Spleen (tissue), 11 donors: ENCODE measurements around the gene OR5H6. TPM values are rescaled to one million over a fixed set of nuclear protein-coding genes. Genes with fewer than 3 reads are reported as not detected.

Experiments
- DNase-seq: peaks from one replicate; pipeline ENCODE4 v3.0.0-alpha.2; 2020
- H3K27ac ChIP-seq, 8 donors: fragments of 200-600 bp; sonication (generic) in 7 of 8; 1 replicate in 4 of 8; 2 replicates in 4 of 8; pipeline versions ENCODE4 v1.5.0 to v1.8.0; 2016 to 2021; ENCODE audit warnings: inconsistent platforms in 4 of 8, mild to moderate bottlenecking in 4 of 8, moderate library complexity in 1 of 8
- H3K27me3 ChIP-seq, 7 donors: fragments of 200-600 bp; sonication (generic) in 6 of 7; replicated peaks in 1 of 7; 1 replicate in 4 of 7; 2 replicates in 3 of 7; pipeline versions ENCODE4 v1.5.0 to v1.8.0; 2016 to 2021; ENCODE audit warnings: inconsistent platforms in 3 of 7, mild to moderate bottlenecking in 1 of 7
- H3K36me3 ChIP-seq, 6 donors: fragments of 200-600 bp; sonication (generic) in 5 of 6; 1 replicate in 4 of 6; 2 replicates in 2 of 6; pipeline versions ENCODE4 v1.5.0 to v1.8.0; 2016 to 2021; ENCODE audit warnings: inconsistent platforms in 2 of 6
- H3K4me1 ChIP-seq, 6 donors: fragments of 200-600 bp; sonication (generic) in 5 of 6; 1 replicate in 3 of 6; 2 replicates in 3 of 6; pipeline versions ENCODE4 v1.5.0 to v1.8.0; 2016 to 2021; ENCODE audit warnings: inconsistent platforms in 3 of 6
- H3K4me3 ChIP-seq, 8 donors: fragments of 200-600 bp; sonication (generic) in 7 of 8; 1 replicate in 4 of 8; 2 replicates in 4 of 8; pipeline versions ENCODE4 v1.5.0 to v1.8.0; 2016 to 2021; ENCODE audit warnings: inconsistent platforms in 4 of 8, mild to moderate bottlenecking in 4 of 8, moderate library complexity in 2 of 8
- H3K9me3 ChIP-seq, 8 donors: fragments of 200-600 bp; sonication (generic) in 7 of 8; 1 replicate in 4 of 8; 2 replicates in 4 of 8; pipeline versions ENCODE4 v1.5.0 to v1.8.0; 2016 to 2021; ENCODE audit warnings: inconsistent platforms in 4 of 8
- CTCF ChIP-seq, 11 experiments: fragments of 200-600 bp in 7 of 11; fragments of 450-650 bp in 4 of 11; sonication (generic) in 4 of 11; IDR thresholded peaks in 8 of 11; conservative IDR thresholded peaks in 3 of 11; 1 replicate in 7 of 11; 2 replicates in 4 of 11; pipeline versions ENCODE4 v1.4.0 to v1.8.0; 2016 to 2021; ENCODE audit warnings: antibody characterized with exemption in 11 of 11, inconsistent platforms in 4 of 11, mild to moderate bottlenecking in 1 of 11
- POLR2A ChIP-seq, 3 donors: fragments of 450-650 bp; IDR thresholded peaks; one replicate each; pipeline ENCODE4 v1.5.1; 2017; ENCODE audit warnings: antibody characterized with exemption in 3 of 3, mild to moderate bottlenecking in 1 of 3
- POLR2AphosphoS5 ChIP-seq, 3 donors: sonication (generic); formaldehyde crosslinking; IDR thresholded peaks; one replicate each; pipeline ENCODE4 v1.5.1; 2017; ENCODE audit warnings: antibody characterized with exemption in 3 of 3
- WGBS, 5 donors: extraction: QIAGEN DNeasy Blood & Tissue Kit in 3 of 5; methylation state at CpG; one replicate each; pipeline versions ENCODE4 v1.1.5 to v1.1.7; 2013 to 2018; 5-methylcytosine and 5-hydroxymethylcytosine counted together
- intact Hi-C: fragments of 100-400 bp; cut with DNase I; formaldehyde crosslinking; loops from one replicate; pipeline ENCODE4 v1.15.0; 2023; ENCODE audit warnings: low total_unique reads
- polyA plus RNA-seq, 3 donors: library from polyadenylated mRNA; stranded (reverse); fragments of 200-250 nt; gene quantifications; one replicate each; pipeline ENCODE4 v1.2.1, GENCODE V29; 2013
- total RNA-seq, 7 donors: library from RNA; depleted of rRNA in 3 of 7; stranded (reverse); fragments of >200 nt in 3 of 7; fragmentation: NEBNext Ultra II Directional in 4 of 7; extraction: Animal tissue kit (Norgen Biotek cat#: 25700) in 4 of 7; gene quantifications; one replicate each; pipeline versions ENCODE4 v1.1.0 to v1.2.1, GENCODE V29; 2016 to 2021
- donor health status: healthy with polysubstance abuse.
- donor health status: DM: no; HTN: no; CAD: no; lungs with moderate emphysema.
- donor health status: DM: no; HTN: no; CAD: no.
- donor health status: Bipolar disorder and iron deficiency.
- donor health status: healthy.
- donor health status: DM: no; HTN: no; CAD: no.
- donor health status: DM: yes; HTN: yes; CAD: no.

OR5H6 gene
- total and polyA plus RNA-seq, 10 donors, result not detected

GRCh38 chr3:98233468-98233867 lies 30.6 kb upstream of the OR5H6 start:
- no peaks in the 10 kb centered on the region for H3K9me3 ChIP-seq
- DNase-seq, result no peak
- no peaks in the 10 kb centered on the region for H3K27me3 ChIP-seq
- 15 to 36% (median 29%) methylated on average over 5 of the region's 5 CpGs for WGBS, 5 donors
- intact Hi-C loops, result no loop called here
- H3K36me3 ChIP-seq, result no peaks in the 10 kb centered on the region
- H3K4me3 ChIP-seq, result no peak overlapping the region
- H3K27ac ChIP-seq, result no peak overlapping the region
- no peak for TF ChIP-seq CTCF (IDR thresholded peaks at IDR 0.05 in 8 of 11, conservative IDR thresholded peaks at IDR 0.05 in 3 of 11)
- TF ChIP-seq POLR2AphosphoS5 (IDR thresholded peaks at IDR 0.05), result no peak
- H3K4me1 ChIP-seq, result no peaks in the 10 kb centered on the region

- no peaks in the 10 kb centered on the region for H3K4me1 ChIP-seq
- H3K9me3 ChIP-seq, result no peaks in the 10 kb centered on the region
- H3K36me3 ChIP-seq, result no peaks in the 10 kb centered on the region
- DNase-seq, result no peak
- no peak for TF ChIP-seq POLR2AphosphoS5 (IDR thresholded peaks at IDR 0.05)
- no peak for TF ChIP-seq CTCF (IDR thresholded peaks at IDR 0.05 in 8 of 11, conservative IDR thresholded peaks at IDR 0.05 in 3 of 11)
- TF ChIP-seq POLR2A (IDR thresholded peaks at IDR 0.05), result no peak
- intact Hi-C loops, result no loop called here
- H3K4me3 ChIP-seq, result no peak overlapping the region
- H3K27me3 ChIP-seq, result no peaks in the 10 kb centered on the region
- H3K27ac ChIP-seq, result no peak overlapping the region
Observed at GRCh38 chr3:98240131-98240530, 23.9 kb upstream of the OR5H6 start.

- DNase-seq, result no peak
- Histone ChIP-seq H3K36me3 (no peaks in the 10 kb centered on the region), H3K9me3 (no peaks in the 10 kb centered on the region), H3K27ac (no peak overlapping the region), H3K27me3 (no peaks in the 10 kb centered on the region), H3K4me3 (no peak overlapping the region), H3K4me1 (no peaks in the 10 kb centered on the region)
- intact Hi-C loops, result no loop called here
- no peak for TF ChIP-seq POLR2AphosphoS5 (IDR thresholded peaks at IDR 0.05)
- TF ChIP-seq POLR2A (IDR thresholded peaks at IDR 0.05), result no peak
- no peak for TF ChIP-seq CTCF (IDR thresholded peaks at IDR 0.05 in 8 of 11, conservative IDR thresholded peaks at IDR 0.05 in 3 of 11)
- WGBS, 5 donors, result 36 to 87% (median 78%) methylated on average over 1 of the region's 1 CpG
Observed at GRCh38 chr3:98242155-98242554, 21.9 kb upstream of the OR5H6 start.

GRCh38 chr3:98243843-98244242 lies 20.2 kb upstream of the OR5H6 start:
- intact Hi-C loops, result no loop called here
- WGBS, 5 donors, result 56 to 77% (median 65%) methylated on average over 7 of the region's 7 CpGs
- Histone ChIP-seq H3K36me3 (no peaks in the 10 kb centered on the region), H3K4me1 (no peaks in the 10 kb centered on the region), H3K4me3 (no peak overlapping the region), H3K27me3 (no peaks in the 10 kb centered on the region), H3K9me3 (no peaks in the 10 kb centered on the region), H3K27ac (no peak overlapping the region)
- TF ChIP-seq POLR2AphosphoS5 (IDR thresholded peaks at IDR 0.05) (no peak), POLR2A (IDR thresholded peaks at IDR 0.05) (no peak), CTCF (IDR thresholded peaks at IDR 0.05 in 8 of 11, conservative IDR thresholded peaks at IDR 0.05 in 3 of 11) (no peak)
- no peak for DNase-seq
